Activated naive CD4-positive, alpha-beta T cell treated with anti-CD3 and anti-CD28 coated beads for 36 hours (primary cell): ENCODE data around the gene TMEM245. TPM values are rescaled to one million over a fixed set of nuclear protein-coding genes. Genes with fewer than 3 reads are reported as not detected.
"Not testable (repeated sequence)": the region's sequence is repeated elsewhere in the genome, so short reads cannot be mapped to it uniquely, and the experiment has no call there.

Experiments
- CTCF ChIA-PET: fragments of 350-600 bp; sonication (Branson Sonifier 250); formaldehyde crosslinking; loops from one replicate; lab custom pipeline; 2021; ENCODE audit warnings: antibody characterized with exemption; lab: Charles Lee
- DNase-seq: peaks from one replicate; pipeline ENCODE4 v3.0.0-alpha.2; 2020
- H3K27ac Mint-ChIP-seq: one replicate; pipeline ENCODE4 v1.8.0; 2021; ENCODE audit warnings: mild to moderate bottlenecking, mixed read lengths
- H3K27me3 Mint-ChIP-seq: one replicate; pipeline ENCODE4 v1.8.0; 2021; ENCODE audit warnings: low read depth, mixed read lengths
- H3K36me3 Mint-ChIP-seq: one replicate; pipeline ENCODE4 v1.8.0; 2021; ENCODE audit warnings: low read depth, mixed read lengths
- H3K4me1 Mint-ChIP-seq: one replicate; pipeline ENCODE4 v1.8.0; 2021; ENCODE audit warnings: low read depth, mixed read lengths
- H3K4me3 Mint-ChIP-seq: one replicate; pipeline ENCODE4 v1.8.0; 2021; ENCODE audit warnings: mild to moderate bottlenecking, moderate library complexity, mixed read lengths
- H3K9me3 Mint-ChIP-seq: one replicate; pipeline ENCODE4 v1.8.0; 2021; ENCODE audit warnings: mixed read lengths
- intact Hi-C: fragments of 100-400 bp; cut with micrococcal nuclease; formaldehyde crosslinking; loops from one replicate; pipeline ENCODE4 v1.15.1; 2023
- total RNA-seq, 2 experiments: library from RNA; stranded (reverse); gene quantifications; one replicate each; pipeline ENCODE4 v1.2.3, GENCODE V29; 2021

Gene TMEM245
- total RNA-seq, 2 experiments from 2014 or later, result 19.9 TPM

DNA sequence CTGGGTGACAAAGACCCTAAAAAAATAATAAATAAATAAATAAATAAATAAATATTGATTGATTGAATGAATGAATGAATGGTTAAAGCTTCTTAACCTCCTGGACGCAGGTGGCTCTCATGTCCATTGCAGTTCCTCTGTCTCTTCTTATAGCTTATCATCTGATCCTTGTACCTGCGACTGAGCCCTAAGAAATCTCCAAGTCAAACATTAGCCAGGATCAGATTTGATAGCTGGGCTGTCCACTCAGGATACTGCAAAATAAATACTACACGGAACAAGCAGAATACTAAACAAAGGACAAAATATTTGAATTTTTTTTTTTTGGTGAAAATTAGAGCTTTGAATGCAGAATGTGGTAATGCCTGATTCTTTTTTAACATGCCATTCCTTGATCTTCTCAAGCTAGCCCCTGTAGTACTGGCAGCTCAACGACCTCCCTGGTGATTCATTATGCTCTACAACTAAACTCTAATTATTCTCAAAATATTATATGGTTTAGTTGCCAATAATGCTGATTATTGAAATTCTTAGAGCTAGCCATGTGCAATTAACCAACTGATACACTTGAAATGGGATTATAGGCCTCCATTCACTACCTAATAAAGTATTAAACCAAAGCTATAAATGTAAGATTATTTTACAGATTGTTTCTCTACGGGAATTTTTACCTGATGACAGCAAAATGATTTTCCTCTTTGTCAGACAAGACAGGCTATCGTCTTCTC, 9.9 kb upstream of the TMEM245 start:
- Mint-ChIP-seq H3K27me3 (no peaks in the 10 kb centered on the region), H3K4me1 (no peaks in the 10 kb centered on the region), H3K4me3 (no peak overlapping the region), H3K9me3 (no peaks in the 10 kb centered on the region), H3K36me3 (no peaks in the 10 kb centered on the region), H3K27ac (no peak overlapping the region)
- intact Hi-C loops, result no loop called here
- no peak for DNase-seq
- CTCF ChIA-PET, result no interaction called here

DNA sequence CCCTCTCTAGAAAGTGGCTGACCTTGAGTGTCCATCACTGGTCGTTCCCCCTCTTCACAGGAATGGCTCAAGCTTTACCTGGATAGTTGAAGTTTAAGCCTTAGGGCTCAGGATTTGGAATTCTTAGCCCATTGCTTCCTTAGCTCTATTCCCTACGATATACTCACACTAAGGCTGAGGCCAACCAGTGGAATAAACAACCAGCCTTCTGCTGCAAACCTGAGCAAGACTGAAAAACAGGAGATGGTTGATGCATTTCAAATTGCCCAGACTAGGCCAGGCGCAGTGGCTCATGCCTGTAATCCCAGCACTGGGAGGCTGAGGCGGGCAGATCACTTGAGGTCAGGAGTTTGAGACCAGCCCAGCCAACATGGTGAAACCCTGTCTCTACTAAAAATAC, 6.9 kb upstream of the TMEM245 start:
- DNase-seq, intact Hi-C loops, H3K27me3 Mint-ChIP-seq, H3K27ac Mint-ChIP-seq, H3K36me3 Mint-ChIP-seq, H3K9me3 Mint-ChIP-seq, CTCF ChIA-PET, H3K4me1 Mint-ChIP-seq, H3K4me3 Mint-ChIP-seq: not testable (repeated sequence)

DNA sequence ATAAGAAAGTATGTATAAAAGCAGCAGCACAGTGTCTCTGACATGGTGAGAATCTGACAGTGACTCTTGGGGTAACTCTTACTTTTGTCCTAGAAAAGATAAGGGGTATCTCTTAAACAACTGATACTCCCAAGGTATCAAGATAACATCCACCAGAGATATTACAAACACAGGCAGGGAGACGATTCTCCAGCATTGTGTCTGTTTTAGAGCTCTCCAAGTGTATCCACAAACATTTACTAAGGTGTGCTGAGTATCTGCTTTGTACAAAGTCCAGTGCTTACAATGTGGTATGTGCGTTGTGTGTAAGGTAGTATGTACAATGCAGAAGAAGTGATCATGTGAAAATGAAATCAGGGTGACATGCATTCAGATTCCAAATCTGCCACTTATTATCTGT, 4.4 kb upstream of the TMEM245 start:
- Mint-ChIP-seq H3K4me1 (peaks cover 5% of the 10 kb centered on the region), H3K27me3 (no peaks in the 10 kb centered on the region), H3K4me3 (no peak overlapping the region), H3K27ac (no peak overlapping the region), H3K36me3 (no peaks in the 10 kb centered on the region), H3K9me3 (no peaks in the 10 kb centered on the region)
- intact Hi-C loops, result no loop called here
- CTCF ChIA-PET, result interaction anchor here (1.0 kb wide), 2 partner anchors 21 to 344 kb away, joined by 3 to 4 read pairs; no protein-coding TSS in a partner anchor
- DNase-seq, result no peak

DNA sequence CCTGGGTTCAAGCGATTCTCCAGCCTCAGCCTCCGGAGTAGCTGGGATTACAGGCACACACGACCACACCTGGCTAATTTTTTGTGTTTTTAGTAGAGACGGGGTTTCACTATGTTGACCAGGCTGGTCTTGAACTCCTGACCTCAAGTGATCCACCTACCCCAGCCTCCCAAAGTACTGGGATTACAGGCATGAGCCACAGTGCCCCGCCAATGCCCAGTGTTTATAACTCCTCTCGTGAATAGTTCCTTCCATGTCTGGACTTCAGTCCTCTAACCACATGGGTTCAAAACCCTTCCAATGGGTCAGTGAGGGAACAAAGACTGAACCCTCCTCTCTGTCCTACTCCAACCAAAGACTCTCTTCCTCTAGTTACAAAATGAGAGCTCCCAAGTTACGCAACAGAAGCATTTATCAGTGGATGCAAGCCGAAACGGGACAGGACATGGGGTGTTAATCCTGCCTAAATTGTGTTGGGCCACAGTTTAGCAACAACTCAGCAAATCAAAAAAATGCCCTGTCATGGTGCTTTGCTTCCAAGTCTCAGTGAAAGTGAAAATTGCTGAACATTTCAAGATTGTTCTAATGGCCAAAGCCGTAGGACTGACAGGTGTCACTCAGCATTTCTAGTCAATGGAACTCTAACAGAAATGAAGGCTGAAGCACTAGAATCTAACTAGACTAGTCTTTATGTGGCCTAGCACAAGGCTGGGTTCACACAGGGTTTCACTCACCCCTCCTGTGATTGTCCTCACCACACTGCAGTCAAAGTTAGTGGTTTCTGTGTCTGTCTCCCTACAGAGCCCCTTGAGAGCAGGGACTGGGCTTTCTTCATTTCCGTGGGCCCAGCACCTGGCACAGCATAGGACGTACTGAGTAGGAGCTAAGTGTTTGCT, 3.2 kb upstream of the TMEM245 start:
- Mint-ChIP-seq H3K4me1 (peaks cover 9% of the 10 kb centered on the region), H3K4me3 (no peak overlapping the region), H3K9me3 (no peaks in the 10 kb centered on the region), H3K27ac (no peak overlapping the region), H3K36me3 (no peaks in the 10 kb centered on the region), H3K27me3 (no peaks in the 10 kb centered on the region)
- no peak for DNase-seq
- intact Hi-C loops, result no loop called here
- CTCF ChIA-PET, result no interaction called here

DNA sequence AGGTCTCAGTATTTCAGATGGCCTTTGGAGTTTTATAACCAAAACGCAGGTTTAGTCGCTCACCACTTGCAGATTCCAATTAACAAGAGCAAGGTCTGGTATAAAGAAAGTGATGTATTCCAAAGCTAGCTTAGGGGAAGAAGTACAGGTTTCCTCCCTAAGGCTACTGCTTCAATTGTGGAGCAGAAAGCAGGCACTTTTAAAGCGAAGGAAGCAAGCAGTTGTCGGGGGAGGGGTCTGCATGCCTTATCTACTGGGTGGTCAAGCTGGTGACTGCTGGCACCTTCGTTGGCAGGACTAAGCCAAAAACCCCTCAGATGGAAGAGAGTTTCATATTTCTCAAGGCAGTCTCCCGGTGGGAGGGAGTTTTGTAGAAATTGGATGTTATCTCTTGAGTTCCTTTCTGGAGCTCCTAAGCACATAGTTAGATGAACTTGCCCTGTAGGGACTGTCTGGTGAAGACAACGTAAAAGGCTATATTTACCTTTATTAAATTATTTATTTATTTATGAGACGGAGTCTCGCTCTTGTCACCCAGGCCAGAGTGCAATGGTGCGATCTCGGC, 1.6 kb upstream of the TMEM245 start:
- no peaks in the 10 kb centered on the region for H3K9me3 Mint-ChIP-seq
- H3K4me3 Mint-ChIP-seq, result no peak overlapping the region
- DNase-seq, result no peak
- peaks cover 7% of the 10 kb centered on the region for H3K36me3 Mint-ChIP-seq
- CTCF ChIA-PET, result no interaction called here
- H3K27me3 Mint-ChIP-seq, result no peaks in the 10 kb centered on the region
- peaks cover 24% of the 10 kb centered on the region for H3K4me1 Mint-ChIP-seq
- no peak overlapping the region for H3K27ac Mint-ChIP-seq
- intact Hi-C loops, result loop anchor here (2.0 kb wide), 2 partner anchors 77 to 289 kb away; no protein-coding TSS in a partner anchor

DNA sequence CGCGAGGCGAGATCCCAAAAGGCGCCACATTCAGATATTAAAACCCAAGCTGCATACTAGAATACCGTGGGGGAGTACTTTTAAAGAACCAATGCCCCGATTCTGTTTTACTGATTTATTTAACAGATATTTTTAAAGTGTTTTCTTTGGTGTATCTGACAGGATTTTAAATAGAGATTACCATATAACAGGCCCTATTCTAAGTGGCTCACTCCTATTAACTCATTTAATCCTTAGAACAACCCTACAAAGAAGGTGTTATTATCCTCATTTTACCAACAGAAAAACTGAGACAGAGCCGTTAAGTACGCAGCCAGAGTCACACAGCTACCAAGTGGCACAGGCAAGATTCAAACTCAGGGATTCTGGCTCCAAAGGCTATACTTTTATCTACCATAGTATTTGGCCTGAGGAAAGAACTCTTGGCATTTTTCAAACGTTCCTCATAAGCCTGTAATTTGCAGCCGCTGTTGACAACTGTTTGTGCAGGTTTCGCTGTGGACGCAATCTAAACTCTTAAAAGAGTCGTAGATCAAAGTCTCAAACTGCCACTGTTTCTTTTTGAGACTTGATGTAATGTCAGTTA, 550 bp upstream of the TMEM245 start:
- Mint-ChIP-seq H3K36me3 (peaks cover 7% of the 10 kb centered on the region), H3K9me3 (no peaks in the 10 kb centered on the region), H3K4me3 (peak overlapping the region; percentile 90), H3K27me3 (no peaks in the 10 kb centered on the region), H3K27ac (peak overlapping the region; percentile 75), H3K4me1 (peaks cover 33% of the 10 kb centered on the region)
- intact Hi-C loops, result loop anchor here (1.0 to 2.0 kb wide), 6 partner anchors 61 to 1837 kb away; partner anchors contain the start of genes ABITRAM, CTNNAL1, ELP1 and RAD23B
- CTCF ChIA-PET, result interaction anchor here (0.6 to 1.4 kb wide), 3 partner anchors 10 to 191 kb away, joined by 3 to 4 read pairs (median 4); no protein-coding TSS in a partner anchor
- no peak for DNase-seq

DNA sequence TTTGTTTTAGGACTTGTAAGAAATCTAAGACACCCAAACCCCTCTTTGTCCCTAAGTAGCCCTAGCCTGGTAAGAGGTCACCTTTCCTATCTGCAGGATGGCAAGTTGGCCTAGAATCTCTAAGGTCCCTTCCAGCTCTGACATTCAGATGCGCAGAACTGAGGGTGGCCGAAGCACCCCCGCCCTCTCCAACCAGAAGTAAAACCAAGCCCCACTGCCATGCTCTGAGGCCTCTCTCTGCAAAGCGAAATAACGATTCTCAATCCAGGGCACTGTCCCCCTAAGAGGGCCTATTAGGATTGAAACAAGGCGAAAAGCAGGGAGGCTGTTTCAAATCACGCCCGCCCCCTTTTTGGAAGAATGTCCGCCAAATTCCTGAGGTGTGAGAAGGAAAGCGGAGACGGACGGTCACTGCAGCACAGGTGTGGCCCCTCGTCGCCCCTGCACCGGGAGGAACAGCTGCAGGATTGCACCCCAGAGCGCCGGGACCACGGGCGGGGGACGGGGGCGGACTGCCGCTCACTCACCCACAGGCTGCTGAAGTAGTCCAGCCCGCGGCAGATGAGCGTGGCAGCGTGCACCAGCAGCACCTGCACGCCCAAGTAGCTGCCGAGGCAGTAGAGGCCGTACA, 824 bp downstream of the TMEM245 start:
- Mint-ChIP-seq H3K27me3 (no peaks in the 10 kb centered on the region), H3K4me1 (peaks cover 47% of the 10 kb centered on the region), H3K4me3 (peak overlapping the region; percentile 90), H3K27ac (peak overlapping the region; percentile 78), H3K9me3 (no peaks in the 10 kb centered on the region), H3K36me3 (peaks cover 9% of the 10 kb centered on the region)
- intact Hi-C loops, result loop anchor here (1.0 to 10.0 kb wide), 7 partner anchors 9 to 1036 kb away; partner anchors contain the start of gene EPB41L4B
- CTCF ChIA-PET, result interaction anchor here (0.6 to 1.4 kb wide), 3 partner anchors 10 to 72 kb away, joined by 3 to 5 read pairs (median 4); no protein-coding TSS in a partner anchor
- no peak for DNase-seq

DNA sequence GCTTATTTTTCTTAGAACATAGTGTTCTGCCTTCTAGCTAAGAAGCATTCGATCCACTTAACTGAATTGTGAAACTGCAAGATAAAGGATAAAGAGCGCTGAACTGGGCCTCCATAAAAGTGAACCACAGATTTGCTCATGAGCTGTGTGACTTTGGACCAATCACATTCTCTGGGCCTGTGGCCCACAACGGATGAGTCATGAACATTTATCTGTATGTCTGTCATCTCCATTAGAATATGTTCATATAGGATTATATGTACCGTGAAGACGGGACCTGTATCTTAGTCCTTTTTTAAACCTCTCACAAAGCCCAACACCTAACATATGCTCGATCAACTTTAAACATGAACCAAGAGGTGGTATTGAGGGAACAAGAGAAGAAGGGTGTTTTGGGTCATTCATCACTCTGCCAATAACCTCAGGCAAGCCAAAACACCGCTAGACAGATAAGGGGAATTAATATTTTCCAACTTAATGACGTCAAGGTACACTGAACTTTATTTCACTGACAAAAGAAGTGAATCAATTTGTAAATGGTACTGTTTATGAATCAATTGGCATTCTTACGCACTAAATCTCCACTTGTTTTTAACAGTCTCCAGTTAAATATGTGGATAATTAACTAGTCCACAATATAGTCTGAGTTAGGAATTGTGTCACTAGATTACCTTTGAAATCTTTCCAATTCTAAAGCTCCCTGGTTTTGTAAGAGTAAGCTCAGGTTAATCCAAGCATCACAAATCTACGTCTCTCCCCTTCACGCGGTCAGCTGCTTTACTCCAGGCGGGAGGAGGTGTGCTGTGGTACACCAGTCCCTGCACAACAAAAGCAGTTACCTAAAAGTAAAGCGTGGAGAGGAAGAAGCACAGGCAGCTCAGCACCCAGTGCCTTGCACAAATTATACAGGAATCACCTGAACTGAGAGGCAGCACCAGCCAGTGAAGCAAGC, 1.6 kb downstream of the TMEM245 start:
- Mint-ChIP-seq H3K27ac (peak overlapping the region; percentile 78), H3K9me3 (no peaks in the 10 kb centered on the region), H3K36me3 (peaks cover 9% of the 10 kb centered on the region), H3K27me3 (no peaks in the 10 kb centered on the region), H3K4me3 (peak overlapping the region; percentile 90), H3K4me1 (peaks cover 55% of the 10 kb centered on the region)
- intact Hi-C loops, result loop anchor here (1.0 to 10.0 kb wide), 6 partner anchors 8 to 1037 kb away; partner anchors contain the start of gene EPB41L4B
- CTCF ChIA-PET, result interaction anchor here (0.9 to 1.0 kb wide), 2 partner anchors 38 to 73 kb away, joined by 3 read pairs; no protein-coding TSS in a partner anchor
- DNase-seq, result peak; percentile 74

DNA sequence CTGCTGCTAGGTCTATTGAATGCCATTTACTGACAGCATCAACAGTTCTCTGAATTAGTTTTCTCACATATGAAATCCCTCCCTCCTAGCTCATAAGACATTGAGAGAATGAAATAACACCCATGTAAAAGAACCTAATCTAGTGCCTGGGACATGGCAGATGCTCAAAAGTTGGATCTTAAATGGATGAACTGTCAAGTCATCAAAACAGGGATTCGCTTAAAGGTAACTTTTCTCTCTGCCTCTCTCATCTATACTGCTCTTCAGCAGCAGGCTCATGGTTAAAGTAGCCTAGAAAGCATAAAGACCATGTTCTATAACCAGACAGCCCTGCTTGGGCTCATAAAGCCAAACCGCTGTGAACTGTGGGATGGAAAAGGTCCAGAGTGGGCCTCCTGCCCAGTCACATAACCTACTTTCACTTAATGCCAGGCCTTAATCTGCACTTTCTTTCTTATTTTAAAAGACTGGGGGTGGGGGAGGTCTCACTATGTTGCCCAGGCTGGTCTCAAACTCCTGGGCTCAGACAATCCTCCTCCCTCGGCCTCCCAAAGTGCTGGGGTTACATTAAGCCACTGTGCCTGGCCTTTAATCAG, 3.7 kb downstream of the TMEM245 start:
- Mint-ChIP-seq H3K36me3 (peaks cover 9% of the 10 kb centered on the region), H3K4me1 (peaks cover 74% of the 10 kb centered on the region), H3K27me3 (no peaks in the 10 kb centered on the region), H3K27ac (no peak overlapping the region), H3K9me3 (no peaks in the 10 kb centered on the region), H3K4me3 (no peak overlapping the region)
- CTCF ChIA-PET, result no interaction called here
- no peak for DNase-seq
- intact Hi-C loops, result loop anchor here (10.0 kb wide), 2 partner anchors 209 to 1039 kb away; partner anchors contain the start of gene EPB41L4B

DNA sequence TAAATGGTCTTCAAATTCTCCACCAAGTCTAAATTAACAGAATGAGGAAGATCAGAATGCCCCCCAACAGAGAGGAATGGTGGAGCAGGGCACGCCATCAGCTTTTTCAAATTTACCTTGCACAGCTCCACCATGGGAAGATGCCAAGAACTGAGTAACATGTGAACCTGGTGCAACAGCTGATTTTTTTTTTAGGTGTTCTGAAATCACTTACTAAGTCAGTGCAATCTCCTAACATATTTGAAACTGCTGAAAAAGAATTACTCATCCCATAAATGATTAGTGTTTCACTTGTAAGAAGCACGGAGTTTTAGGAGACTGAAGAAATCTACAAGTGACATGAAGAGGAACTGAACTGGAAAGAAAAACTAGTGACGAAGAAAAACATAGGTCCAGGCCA, 5.1 kb downstream of the TMEM245 start:
- DNase-seq, result peak; percentile 39
- CTCF ChIA-PET, result interaction anchor here (0.6 kb wide), 1 partner anchor 336 kb away, joined by 3 read pairs; no protein-coding TSS in a partner anchor
- H3K27me3 Mint-ChIP-seq, result no peaks in the 10 kb centered on the region
- H3K27ac Mint-ChIP-seq, result peak overlapping the region; percentile 21
- H3K9me3 Mint-ChIP-seq, result no peaks in the 10 kb centered on the region
- peaks cover 9% of the 10 kb centered on the region for H3K36me3 Mint-ChIP-seq
- H3K4me1 Mint-ChIP-seq, result peaks cover 81% of the 10 kb centered on the region
- no peak overlapping the region for H3K4me3 Mint-ChIP-seq
- intact Hi-C loops, result loop anchor here (1.0 to 10.0 kb wide), 6 partner anchors 22 to 1143 kb away; partner anchors contain the start of genes EPB41L4B and TXN
